Loucy (cell line): ENCODE results near the gene ITGB4.

ENCODE experiments used
- H2AFZ ChIP-seq: fragments of 200-600 bp; sonication (generic); 2 replicates; pipeline ENCODE4 v1.6.0; 2016; ENCODE audit warnings: antibody characterized with exemption, mild to moderate bottlenecking, low read length, moderate library complexity
- H3F3A ChIP-seq: fragments of 200-600 bp; 2 replicates; pipeline ENCODE4 v1.6.0; 2016; ENCODE audit warnings: antibody characterized with exemption, low read depth, mild to moderate bottlenecking
- H3K27me3 ChIP-seq: fragments of 200-600 bp; sonication (generic); 2 replicates; pipeline ENCODE4 v1.6.1; 2014; ENCODE audit warnings: low read length, mild to moderate bottlenecking; ENCODE audit not compliant: insufficient read depth, poor library complexity, severe bottlenecking
- H3K36me3 ChIP-seq: fragments of 200-600 bp; sonication (generic); 2 replicates; pipeline ENCODE4 v1.6.1; 2016; ENCODE audit warnings: low read length; ENCODE audit not compliant: insufficient read depth
- H3K4me1 ChIP-seq: fragments of 200-600 bp; sonication (generic); 2 replicates; pipeline ENCODE4 v1.5.1; 2014; ENCODE audit warnings: low read length, mild to moderate bottlenecking; ENCODE audit not compliant: insufficient read depth, poor library complexity, severe bottlenecking
- H3K4me2 ChIP-seq: fragments of 200-600 bp; sonication (generic); 2 replicates; pipeline ENCODE4 v1.6.0; 2014; ENCODE audit warnings: antibody characterized with exemption, low read length, low read depth, mild to moderate bottlenecking; ENCODE audit not compliant: poor library complexity, severe bottlenecking
- H3K4me3 ChIP-seq: fragments of 200-600 bp; sonication (generic); 2 replicates; pipeline ENCODE4 v1.5.1; 2014; ENCODE audit warnings: low read length, mild to moderate bottlenecking, mixed read lengths; ENCODE audit not compliant: poor library complexity, severe bottlenecking
- H3K79me2 ChIP-seq: fragments of 200-600 bp; sonication (generic); 2 replicates; pipeline ENCODE4 v1.6.1; 2014; ENCODE audit warnings: low read length; ENCODE audit not compliant: insufficient read depth
- H3K9ac ChIP-seq: fragments of 200-600 bp; sonication (generic); 2 replicates; pipeline ENCODE4 v1.6.0; 2014; ENCODE audit warnings: mild to moderate bottlenecking, low read depth, low read length, moderate library complexity; ENCODE audit not compliant: poor library complexity, severe bottlenecking
- H3K9me2 ChIP-seq: fragments of 200-600 bp; sonication (generic); replicated peaks from 2 replicates; pipeline ENCODE4 v1.6.1; 2016; ENCODE audit warnings: low read depth, low read length, mixed read lengths
- H3K9me3 ChIP-seq: fragments of 200-600 bp; sonication (generic); 2 replicates; pipeline ENCODE4 v1.6.1; 2014; ENCODE audit warnings: mild to moderate bottlenecking, antibody characterized with exemption, low read length, low read depth; ENCODE audit not compliant: insufficient read depth
- H4K20me1 ChIP-seq: fragments of 200-600 bp; sonication (generic); 2 replicates; pipeline ENCODE4 v1.6.0; 2014; ENCODE audit warnings: antibody characterized with exemption, low read length, mild to moderate bottlenecking; ENCODE audit not compliant: insufficient read depth, poor library complexity, severe bottlenecking
- EZH2phosphoT487 ChIP-seq: fragments of 200-600 bp; IDR thresholded peaks from 2 replicates; pipeline ENCODE4 v1.6.1; 2018; ENCODE audit warnings: antibody characterized with exemption, mild to moderate bottlenecking, moderate library complexity, borderline replicate concordance
- TF ChIP-seq, protein P1 (sequence below): fragments of 200-600 bp; sonication (generic); conservative IDR thresholded peaks from 2 replicates; pipeline ENCODE4 v1.5.1; 2014; ENCODE audit warnings: mild to moderate bottlenecking, antibody characterized with exemption, low read length

Gene ITGB4

DNA sequence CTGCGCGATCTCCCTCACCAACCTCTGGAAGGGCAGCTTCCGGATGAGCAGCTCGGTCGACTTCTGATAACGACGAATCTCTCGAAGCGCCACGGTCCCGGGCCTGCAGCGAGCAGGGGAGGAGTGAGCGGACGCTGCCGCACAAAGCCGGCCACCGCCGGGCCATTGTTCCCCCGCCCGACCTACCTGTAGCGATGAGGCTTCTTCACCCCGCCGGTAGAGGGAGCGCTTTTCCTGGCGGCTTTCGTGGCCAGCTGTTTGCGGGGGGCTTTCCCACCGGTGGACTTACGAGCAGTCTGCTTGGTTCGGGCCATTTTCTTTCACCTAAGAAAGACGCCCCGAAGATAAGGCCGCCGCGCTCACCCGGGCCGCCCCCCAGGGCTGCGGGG, 57.6 kb downstream of the ITGB4 start:
- Histone ChIP-seq H3F3A (peaks cover 18% of the 10 kb centered on the region; the same call in 1 of the 2 replicates), H3K79me2 (peaks cover 48% of the 10 kb centered on the region), H3K9me2 (no peaks in the 10 kb centered on the region), H4K20me1 (peaks cover 42% of the 10 kb centered on the region), H3K27me3 (peaks cover 15% of the 10 kb centered on the region), H3K4me1 (peaks cover 34% of the 10 kb centered on the region), H3K4me3 (peak overlapping the region; percentile 91), H2AFZ (no peak overlapping the region), H3K4me2 (peak overlapping the region; percentile 99), H3K9me3 (no peaks in the 10 kb centered on the region), H3K9ac (peak overlapping the region; percentile 97), H3K36me3 (peaks cover 40% of the 10 kb centered on the region)
- TF ChIP-seq EZH2phosphoT487 = no peak
- TF ChIP-seq, protein P1, sequence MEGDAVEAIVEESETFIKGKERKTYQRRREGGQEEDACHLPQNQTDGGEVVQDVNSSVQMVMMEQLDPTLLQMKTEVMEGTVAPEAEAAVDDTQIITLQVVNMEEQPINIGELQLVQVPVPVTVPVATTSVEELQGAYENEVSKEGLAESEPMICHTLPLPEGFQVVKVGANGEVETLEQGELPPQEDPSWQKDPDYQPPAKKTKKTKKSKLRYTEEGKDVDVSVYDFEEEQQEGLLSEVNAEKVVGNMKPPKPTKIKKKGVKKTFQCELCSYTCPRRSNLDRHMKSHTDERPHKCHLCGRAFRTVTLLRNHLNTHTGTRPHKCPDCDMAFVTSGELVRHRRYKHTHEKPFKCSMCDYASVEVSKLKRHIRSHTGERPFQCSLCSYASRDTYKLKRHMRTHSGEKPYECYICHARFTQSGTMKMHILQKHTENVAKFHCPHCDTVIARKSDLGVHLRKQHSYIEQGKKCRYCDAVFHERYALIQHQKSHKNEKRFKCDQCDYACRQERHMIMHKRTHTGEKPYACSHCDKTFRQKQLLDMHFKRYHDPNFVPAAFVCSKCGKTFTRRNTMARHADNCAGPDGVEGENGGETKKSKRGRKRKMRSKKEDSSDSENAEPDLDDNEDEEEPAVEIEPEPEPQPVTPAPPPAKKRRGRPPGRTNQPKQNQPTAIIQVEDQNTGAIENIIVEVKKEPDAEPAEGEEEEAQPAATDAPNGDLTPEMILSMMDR = peak; percentile 60

DNA sequence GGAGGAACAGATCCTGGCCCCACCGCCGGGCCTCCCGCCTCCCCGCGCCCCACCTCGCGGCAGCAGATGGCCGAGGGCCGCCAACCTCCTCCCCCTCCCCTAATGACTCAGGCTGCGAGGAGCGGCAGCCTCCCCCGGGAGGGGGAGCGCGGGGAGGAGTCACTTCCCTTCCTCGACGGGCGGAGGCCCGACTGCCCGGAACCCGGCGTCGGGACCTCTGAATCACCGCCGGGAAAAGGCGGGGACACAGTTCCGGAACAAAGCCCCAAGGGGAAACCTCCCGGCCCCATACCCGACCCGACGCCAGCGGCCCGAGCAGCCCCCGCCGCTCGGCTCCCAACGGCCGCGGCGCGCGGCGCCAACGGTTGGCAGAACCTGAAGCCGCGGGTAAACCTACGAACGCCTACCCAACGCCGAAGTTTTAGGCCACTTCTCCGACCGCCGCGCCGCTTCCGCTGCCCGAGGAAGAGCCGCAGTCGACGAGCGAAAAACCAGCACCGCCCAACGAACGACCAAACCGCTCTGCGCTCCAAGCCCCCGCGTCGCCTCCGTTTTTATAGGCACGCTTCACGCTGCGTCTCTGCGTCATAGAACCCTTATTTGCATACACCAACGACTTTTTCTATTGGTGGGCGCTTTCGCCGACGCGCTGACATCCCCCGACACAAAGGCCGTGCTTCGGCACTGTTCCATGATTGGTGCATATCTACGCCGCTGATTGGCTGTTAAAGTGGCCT, 58.2 kb downstream of the ITGB4 start:
- Histone ChIP-seq H3K27me3 (peaks cover 15% of the 10 kb centered on the region), H3F3A (peaks cover 18% of the 10 kb centered on the region; the same call in 1 of the 2 replicates), H4K20me1 (peaks cover 42% of the 10 kb centered on the region), H3K9ac (peak overlapping the region; percentile 97), H3K79me2 (peaks cover 50% of the 10 kb centered on the region), H3K4me2 (peak overlapping the region; percentile 99), H3K9me3 (no peaks in the 10 kb centered on the region), H3K36me3 (peaks cover 40% of the 10 kb centered on the region), H3K9me2 (no peaks in the 10 kb centered on the region), H2AFZ (no peak overlapping the region), H3K4me1 (peaks cover 39% of the 10 kb centered on the region), H3K4me3 (peak overlapping the region; percentile 91)
- TF ChIP-seq, protein P1 = 0 out of 2 replicates have a peak, but pooled peaks have one; percentile 1
- TF ChIP-seq EZH2phosphoT487 = no peak

DNA sequence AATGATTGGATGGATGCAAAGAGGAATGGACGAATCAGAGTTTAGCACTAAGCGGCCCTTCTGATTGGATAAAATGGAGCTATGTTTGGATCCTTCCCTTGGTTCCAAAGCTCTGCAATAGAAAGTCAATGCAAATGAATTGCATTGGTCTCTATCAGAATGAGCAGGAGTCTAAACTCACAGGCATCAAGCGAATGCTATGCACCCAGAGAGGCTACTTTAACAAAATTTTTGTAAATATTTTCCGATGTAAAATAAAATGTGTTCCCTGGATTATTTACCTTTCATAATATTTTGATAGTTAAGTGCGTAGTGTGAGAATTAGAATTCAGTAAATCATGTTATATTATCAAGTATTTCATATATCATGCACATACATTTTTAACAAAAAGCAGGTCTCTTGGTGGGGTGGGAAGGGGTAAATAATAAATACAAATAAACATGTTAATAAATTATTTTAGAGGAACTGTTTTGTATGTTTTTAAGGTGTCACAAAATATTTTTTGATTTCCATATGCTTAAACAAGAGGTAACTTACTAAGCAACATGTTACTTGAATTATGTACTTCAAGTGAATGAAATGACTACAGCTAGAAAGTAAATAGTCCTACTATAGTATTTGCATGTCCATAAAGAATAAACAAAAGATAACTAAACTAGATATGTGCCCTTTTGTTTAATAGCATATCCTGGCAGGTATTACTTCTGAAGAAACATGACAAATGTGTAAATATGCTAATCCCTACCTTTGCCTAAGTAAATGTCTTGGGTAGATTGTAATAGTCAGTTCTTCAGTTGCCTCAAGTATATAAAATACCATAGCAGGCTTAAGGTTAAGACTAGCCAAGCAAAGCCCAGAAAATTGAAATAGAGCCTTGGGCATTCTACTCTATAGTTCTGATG, 59.0 kb downstream of the ITGB4 start:
- peak overlapping the region; percentile 33 for H3K9ac ChIP-seq
- H3K4me1 ChIP-seq = peaks cover 40% of the 10 kb centered on the region
- peak overlapping the region; percentile 54 for H3K4me3 ChIP-seq
- peaks cover 41% of the 10 kb centered on the region for H4K20me1 ChIP-seq
- no peaks in the 10 kb centered on the region for H3K9me2 ChIP-seq
- peak overlapping the region; percentile 66 for H3K4me2 ChIP-seq
- H3K36me3 ChIP-seq = peaks cover 35% of the 10 kb centered on the region
- H3K9me3 ChIP-seq = no peaks in the 10 kb centered on the region
- peaks cover 18% of the 10 kb centered on the region; the same call in 1 of the 2 replicates for H3F3A ChIP-seq
- TF ChIP-seq, protein P1 = no peak
- no peak for TF ChIP-seq EZH2phosphoT487
- H3K27me3 ChIP-seq = peaks cover 15% of the 10 kb centered on the region
- 0 out of 2 replicates have a peak overlapping the region, but pooled peaks have one; percentile 51 for H2AFZ ChIP-seq
- H3K79me2 ChIP-seq = peaks cover 52% of the 10 kb centered on the region
